Progenitor cell of endocrine pancreas (in vitro differentiated cells): ENCODE results near the gene MAP2K6. TPM values are rescaled to one million over a fixed set of nuclear protein-coding genes. Genes with fewer than 3 reads are reported as not detected.

ENCODE experiments used
- DNase-seq: peaks from one replicate; pipeline ENCODE4 v3.0.0; 2021; ENCODE audit warnings: low spot score; ENCODE audit not compliant: unreplicated experiment
- H3K27ac Mint-ChIP-seq: 2 replicates; pipeline ENCODE4 v1.8.0; 2021; ENCODE audit warnings: mild to moderate bottlenecking, moderate library complexity, mixed read lengths
- H3K27me3 Mint-ChIP-seq: 2 replicates; pipeline ENCODE4 v1.8.0; 2021; ENCODE audit warnings: mixed read lengths
- H3K36me3 Mint-ChIP-seq: 2 replicates; pipeline ENCODE4 v1.8.0; 2022; ENCODE audit warnings: mixed read lengths; ENCODE audit not compliant: insufficient read depth
- H3K4me1 Mint-ChIP-seq: 2 replicates; pipeline ENCODE4 v1.8.0; 2021; ENCODE audit warnings: low read depth, mixed read lengths
- H3K4me3 Mint-ChIP-seq: 2 replicates; pipeline ENCODE4 v1.8.0; 2021; ENCODE audit warnings: low read depth, mild to moderate bottlenecking, moderate library complexity, mixed read lengths
- H3K9me3 Mint-ChIP-seq: 2 replicates; pipeline ENCODE4 v1.8.0; 2021; ENCODE audit warnings: low read depth, mixed read lengths
- CTCF ChIP-seq: fragments of 200-600 bp; sonication (generic); IDR thresholded peaks from one replicate; pipeline ENCODE4 v1.5.0; 2021; ENCODE audit warnings: antibody characterized with exemption, mild to moderate bottlenecking; ENCODE audit not compliant: unreplicated experiment
- total RNA-seq: library from RNA; stranded (reverse); gene quantifications from 2 replicates; pipeline ENCODE4 v1.2.1, GENCODE V29; 2021

Gene MAP2K6
- total RNA-seq, 1 donor from 2014 or later, result 44.7 TPM

DNA sequence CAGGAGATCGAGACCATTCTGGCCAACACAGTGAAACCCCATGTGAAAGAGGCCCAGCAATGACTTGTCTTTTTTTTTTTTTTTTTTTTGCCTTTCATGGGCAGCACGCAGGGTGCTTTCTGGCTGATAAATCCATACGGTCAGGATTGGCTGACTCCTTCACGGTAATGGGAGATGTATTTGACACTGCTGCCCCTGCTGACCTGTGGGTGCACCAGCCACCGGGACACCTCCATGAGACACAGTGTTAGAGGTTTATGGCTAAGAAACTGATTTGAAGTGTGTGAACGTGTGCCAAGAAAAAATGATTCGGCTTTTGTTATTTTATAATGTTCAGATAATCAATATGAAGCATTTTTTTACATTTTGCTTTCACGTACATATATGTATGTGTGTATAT is 48.4 kb downstream of the MAP2K6 start:
- DNase-seq, result no peak
- Mint-ChIP-seq H3K36me3 (no peaks in the 10 kb centered on the region), H3K27ac (no peak overlapping the region), H3K4me3 (no peak overlapping the region), H3K27me3 (no peaks in the 10 kb centered on the region), H3K9me3 (no peaks in the 10 kb centered on the region), H3K4me1 (peaks cover 12% of the 10 kb centered on the region)
- TF ChIP-seq CTCF, result no peak

DNA sequence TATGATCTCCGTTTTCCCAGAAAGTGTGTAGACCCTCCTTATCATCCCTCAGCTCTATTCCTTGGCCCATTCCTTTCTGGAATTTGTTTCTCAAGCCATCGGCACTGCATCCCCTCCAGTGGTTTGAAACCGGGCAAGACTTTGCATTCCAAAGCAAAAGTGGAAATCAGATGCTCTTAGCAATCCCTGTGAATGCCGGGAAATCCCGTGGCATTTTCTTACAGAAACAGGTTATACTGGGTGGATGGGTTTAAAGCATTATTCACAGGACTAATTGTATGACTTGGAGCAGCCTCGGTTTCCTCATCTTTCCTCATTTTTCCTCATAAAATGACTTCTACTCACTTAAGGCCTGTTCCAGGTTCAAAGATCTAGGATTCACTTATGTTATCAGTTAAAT is 52.0 kb downstream of the MAP2K6 start:
- Mint-ChIP-seq H3K27ac (peak overlapping the region; percentile 14), H3K4me3 (no peak overlapping the region), H3K9me3 (peaks cover 2% of the 10 kb centered on the region), H3K4me1 (peaks cover 20% of the 10 kb centered on the region), H3K36me3 (peaks cover 1% of the 10 kb centered on the region), H3K27me3 (no peaks in the 10 kb centered on the region)
- no peak for DNase-seq
- no peak for TF ChIP-seq CTCF

DNA sequence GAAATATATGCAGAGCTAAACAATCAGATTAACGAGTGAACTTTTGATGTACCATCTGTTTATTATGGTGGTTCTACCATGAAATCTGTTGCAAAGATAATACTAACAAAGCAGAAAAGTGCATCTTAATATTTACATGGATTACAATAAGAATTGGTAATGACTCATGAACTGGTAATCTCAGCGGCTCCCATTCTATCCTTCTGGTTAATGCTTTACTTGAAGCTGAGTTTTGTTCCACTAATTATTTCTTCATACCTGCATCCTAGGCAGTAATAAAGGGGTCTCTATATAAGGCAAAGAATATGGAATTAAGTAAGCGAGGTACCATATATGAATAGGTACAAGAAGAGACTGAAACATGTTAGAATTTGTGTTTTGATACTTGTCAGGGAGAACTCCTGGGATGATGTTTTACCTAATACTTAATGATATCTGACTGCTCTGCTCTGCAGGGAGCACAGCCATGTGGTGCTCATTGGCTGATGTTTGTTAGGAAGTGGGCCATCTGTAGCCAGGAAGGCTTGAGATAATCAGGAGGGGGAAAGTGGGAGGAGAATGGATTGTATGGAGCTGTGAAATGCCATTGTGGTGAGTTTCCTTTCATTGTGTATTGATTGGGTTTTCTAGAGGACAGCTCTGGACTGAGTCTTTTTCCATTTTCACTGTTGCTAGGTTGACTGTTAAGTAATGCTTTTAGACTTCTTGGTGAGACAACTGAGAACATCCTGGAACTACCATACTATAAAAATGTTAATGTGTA is 52.6 kb downstream of the MAP2K6 start:
- Mint-ChIP-seq H3K4me3 (no peak overlapping the region), H3K9me3 (peaks cover 2% of the 10 kb centered on the region), H3K36me3 (peaks cover 1% of the 10 kb centered on the region), H3K27ac (peak overlapping the region; percentile 85), H3K4me1 (peaks cover 20% of the 10 kb centered on the region), H3K27me3 (no peaks in the 10 kb centered on the region)
- no peak for DNase-seq
- TF ChIP-seq CTCF, result no peak

DNA sequence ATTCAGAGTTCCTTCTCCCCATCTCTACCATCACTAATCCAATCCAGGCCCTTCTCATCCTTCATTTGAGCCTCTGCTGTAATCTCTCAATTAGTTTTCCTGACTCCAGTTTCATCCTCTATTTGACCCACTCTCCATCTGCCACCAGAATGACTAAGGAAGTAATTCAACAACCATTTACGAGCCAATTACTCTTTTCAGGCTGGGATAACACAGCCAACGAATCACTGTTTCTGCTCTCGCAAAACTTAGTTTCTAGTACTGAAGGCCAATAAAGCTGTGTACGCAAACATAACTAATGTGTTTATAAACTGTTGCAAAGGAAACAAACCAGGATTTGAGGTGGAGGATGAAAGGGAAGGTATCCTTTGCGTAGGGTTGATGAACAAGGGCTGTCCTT is 53.7 kb downstream of the MAP2K6 start:
- Mint-ChIP-seq H3K9me3 (peaks cover 2% of the 10 kb centered on the region), H3K4me1 (peaks cover 20% of the 10 kb centered on the region), H3K36me3 (peaks cover 1% of the 10 kb centered on the region)

GRCh38 chr17:69470702-69471101 is 56.2 kb downstream of the MAP2K6 start:
- Mint-ChIP-seq H3K27ac (no peak overlapping the region), H3K36me3 (peaks cover 1% of the 10 kb centered on the region), H3K4me1 (peaks cover 28% of the 10 kb centered on the region), H3K27me3 (no peaks in the 10 kb centered on the region), H3K4me3 (no peak overlapping the region), H3K9me3 (peaks cover 2% of the 10 kb centered on the region)
- no peak for DNase-seq
- TF ChIP-seq CTCF, result no peak

More for the DNA sequence above, 53.7 kb downstream of the MAP2K6 start:
- TF ChIP-seq CTCF, result no peak
- Mint-ChIP-seq H3K27me3 (no peaks in the 10 kb centered on the region), H3K4me3 (no peak overlapping the region), H3K27ac (peak overlapping the region; percentile 61)
- no peak for DNase-seq
